Measurements from ENCODE around the gene SCFD2. TPM values are rescaled to one million over a fixed set of nuclear protein-coding genes. Genes with fewer than 3 reads are reported as not detected.

The SCFD2 gene
- polyA plus RNA-seq, 4 donors = 13.3 to 14.3 (median 13.4) TPM

- no peak for DNase-seq (ENCODE audit: low read depth in 4 of 4, low spot score in 3 of 4)
Observed at GRCh38 chr4:53022513-53023100, 343.3 kb downstream of the SCFD2 start.

GRCh38 chr4:53021754-53022512 lies 343.9 kb downstream of the SCFD2 start:
- DNase-seq (ENCODE audit: low read depth in 4 of 4, low spot score in 3 of 4) = no peak

DNA sequence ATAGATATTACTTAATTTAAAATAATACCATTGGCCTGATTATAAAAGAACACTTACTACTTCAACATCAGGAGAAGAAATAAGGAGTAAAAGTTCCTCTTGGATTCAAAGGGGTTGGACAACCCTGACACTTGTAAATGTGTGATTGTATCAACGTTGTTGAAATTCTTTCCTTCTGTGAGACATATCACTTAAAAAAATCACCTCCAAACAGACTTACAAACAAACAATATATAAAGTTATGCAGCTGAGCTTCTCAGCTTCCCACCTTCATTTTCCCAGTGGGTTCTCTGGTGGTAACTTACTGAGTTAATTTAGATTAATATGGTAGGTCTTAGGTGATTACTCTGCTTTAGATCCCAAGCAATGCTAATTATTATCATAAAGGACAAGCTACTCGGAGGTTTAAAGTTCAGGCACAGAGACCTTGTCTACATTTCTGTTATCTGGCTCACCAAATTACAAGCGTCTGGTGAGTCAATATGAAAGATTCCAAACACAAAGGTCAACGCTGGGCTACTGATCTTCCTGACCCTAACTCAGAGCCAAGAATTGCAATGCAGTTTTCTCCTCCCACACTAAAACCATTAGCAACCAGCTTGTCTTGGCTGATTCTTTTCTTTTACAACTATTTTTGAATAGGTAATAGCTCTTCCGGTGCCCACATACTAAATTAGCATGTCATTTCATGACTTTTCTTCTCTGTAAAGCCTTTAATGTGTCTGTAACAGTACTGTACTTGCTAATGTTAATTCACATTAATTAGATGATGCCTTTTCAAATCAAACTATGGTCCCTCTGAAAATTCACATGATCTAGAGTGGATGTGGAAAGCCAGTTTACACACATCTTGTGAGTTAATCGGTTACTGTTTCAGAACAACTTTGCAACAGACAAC lies 346.1 kb downstream of the SCFD2 start:
- no peak for DNase-seq (ENCODE audit: low read depth in 4 of 4, low spot score in 3 of 4)

DNA sequence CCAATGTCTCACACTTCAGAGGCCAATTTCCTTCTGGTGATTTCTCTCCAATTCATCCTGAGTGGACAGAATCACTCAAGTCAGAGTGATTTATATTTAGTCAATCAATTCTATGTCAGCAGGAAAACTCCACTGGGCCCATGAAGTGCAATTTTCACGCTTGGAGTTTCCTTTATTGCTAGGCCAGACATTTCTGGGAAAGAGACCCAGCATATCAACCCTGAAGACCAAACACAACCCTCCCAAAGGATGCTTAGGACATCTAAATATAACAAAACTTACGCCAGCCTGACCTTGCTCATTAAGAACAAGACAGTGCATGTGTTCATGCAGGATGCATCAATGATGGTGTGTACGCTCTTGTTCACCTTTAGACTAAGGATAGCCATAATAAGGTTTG lies 347.4 kb downstream of the SCFD2 start:
- no peak for DNase-seq (ENCODE audit: low read depth in 4 of 4, low spot score in 3 of 4)

DNA sequence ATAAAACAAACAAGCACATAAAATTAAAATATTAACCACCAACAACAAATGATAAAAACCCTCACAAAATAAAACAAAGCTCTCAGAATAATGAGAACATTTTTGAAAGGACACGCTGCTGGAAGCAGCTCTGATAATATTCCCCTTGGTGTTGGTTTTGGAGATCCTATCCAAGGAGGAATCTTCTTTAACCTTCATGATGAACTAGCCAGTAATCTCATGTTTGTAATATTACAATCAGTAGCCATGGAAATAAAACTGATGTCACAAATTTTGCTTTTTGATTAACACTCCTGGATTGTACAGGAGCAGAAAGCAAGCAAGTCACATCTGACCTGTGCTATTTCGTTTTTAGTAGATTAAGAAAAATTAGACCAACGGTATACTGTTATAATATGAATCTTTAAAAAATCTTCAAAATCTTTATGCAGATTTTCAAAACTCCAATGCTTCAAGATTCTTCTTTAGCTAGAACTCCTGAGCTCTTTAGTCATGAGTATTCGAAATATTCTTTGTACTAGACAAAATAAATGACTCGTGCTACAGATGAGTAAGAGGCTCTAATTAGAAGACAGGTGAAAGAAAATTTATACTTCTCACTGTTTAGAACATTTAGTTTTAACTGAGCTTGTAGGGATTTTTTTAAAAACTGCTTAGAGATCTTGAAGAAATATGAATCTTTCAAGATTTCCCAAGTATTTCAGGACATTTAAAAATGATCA lies 349.6 kb downstream of the SCFD2 start:
- no peak for DNase-seq (ENCODE audit: low read depth in 4 of 4, low spot score in 3 of 4)

DNA sequence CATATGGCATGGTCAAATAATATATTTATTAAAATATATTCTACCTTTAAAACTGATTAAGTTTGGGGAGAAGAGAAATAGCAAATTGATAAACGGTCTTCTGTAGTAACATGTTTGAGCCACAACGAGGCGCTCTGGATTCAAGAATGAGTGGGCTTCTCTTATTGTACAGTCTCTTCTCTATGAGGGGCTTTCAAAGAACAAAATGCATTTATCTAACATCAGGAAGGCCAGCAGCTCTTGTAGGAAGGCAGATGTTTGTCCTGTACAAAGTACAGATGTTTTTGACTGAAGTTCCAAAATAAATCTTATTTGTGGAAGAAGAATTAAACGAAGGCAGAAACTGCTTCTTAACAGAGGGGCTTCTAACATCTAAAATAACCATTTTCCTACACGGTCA lies 350.2 kb downstream of the SCFD2 start:
- peak in 1 of 4 donors; percentile 53 for DNase-seq (ENCODE audit: low read depth in 4 of 4, low spot score in 3 of 4)

GRCh38 chr4:53014881-53015280 lies 351.0 kb downstream of the SCFD2 start:
- DNase-seq (ENCODE audit: low read depth in 4 of 4, low spot score in 3 of 4) = no peak

DNA sequence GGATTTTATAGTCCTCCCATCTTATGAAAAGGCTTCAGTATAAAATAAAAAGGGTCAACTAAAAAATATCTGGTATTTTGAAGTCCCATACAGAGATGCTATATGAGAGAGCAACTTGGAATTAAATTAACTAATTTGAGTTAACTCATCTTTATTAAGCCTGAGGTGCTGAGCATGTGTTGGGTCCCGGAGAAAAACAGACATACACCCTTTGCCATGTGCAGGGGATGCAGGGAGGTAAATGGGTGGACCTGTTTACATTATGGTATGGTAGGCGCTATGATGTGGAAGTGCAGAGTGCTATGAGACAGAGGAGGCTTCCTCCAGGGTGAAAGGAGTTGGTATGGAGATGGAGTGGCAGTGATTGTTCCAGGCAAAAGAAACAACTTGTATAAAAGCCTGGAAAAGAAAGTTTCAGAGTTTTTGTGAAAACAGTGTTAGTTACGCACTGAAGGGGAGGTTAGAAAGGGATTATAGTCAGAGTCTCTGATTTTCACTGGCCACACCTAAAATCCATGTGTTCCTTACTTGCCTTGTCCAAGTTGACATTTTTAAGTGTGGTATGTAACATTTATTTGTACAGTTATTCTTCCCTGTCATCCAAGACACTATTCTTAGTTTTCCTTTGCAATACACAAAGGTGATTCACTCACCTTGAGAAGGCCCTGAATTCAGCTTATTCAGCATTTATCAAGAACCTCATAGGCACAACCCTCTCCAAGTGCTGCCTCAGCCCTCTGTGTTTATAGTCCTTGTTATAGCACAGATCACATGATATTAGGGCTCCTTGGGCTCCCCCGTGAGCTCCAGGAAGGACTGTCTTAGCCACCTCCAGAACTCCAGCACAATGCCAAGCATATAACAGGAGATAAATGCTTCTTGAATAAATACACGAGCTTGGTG lies 351.7 kb downstream of the SCFD2 start:
- no peak for DNase-seq (ENCODE audit: low read depth in 4 of 4, low spot score in 3 of 4)

DNA sequence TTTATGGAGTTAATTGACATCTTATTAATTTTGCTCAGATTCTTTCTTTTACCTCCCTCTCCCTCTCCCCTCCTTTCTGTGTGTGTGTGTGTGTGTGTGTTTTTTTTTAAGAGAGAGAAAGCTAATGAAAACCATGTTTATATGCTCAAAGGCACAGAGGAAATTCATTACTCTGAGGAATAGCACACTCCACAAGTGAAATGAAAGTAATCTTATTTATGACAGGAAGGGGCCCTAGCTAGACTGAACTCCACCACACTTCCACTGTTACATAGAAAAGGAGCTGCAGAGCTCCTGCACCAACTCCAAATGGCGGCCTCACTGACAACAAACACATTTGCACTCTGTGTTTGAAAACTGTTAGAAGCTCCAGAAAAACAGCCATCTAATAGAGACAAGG lies 353.1 kb downstream of the SCFD2 start:
- DNase-seq (ENCODE audit: low read depth in 4 of 4, low spot score in 3 of 4) = no peak

DNA sequence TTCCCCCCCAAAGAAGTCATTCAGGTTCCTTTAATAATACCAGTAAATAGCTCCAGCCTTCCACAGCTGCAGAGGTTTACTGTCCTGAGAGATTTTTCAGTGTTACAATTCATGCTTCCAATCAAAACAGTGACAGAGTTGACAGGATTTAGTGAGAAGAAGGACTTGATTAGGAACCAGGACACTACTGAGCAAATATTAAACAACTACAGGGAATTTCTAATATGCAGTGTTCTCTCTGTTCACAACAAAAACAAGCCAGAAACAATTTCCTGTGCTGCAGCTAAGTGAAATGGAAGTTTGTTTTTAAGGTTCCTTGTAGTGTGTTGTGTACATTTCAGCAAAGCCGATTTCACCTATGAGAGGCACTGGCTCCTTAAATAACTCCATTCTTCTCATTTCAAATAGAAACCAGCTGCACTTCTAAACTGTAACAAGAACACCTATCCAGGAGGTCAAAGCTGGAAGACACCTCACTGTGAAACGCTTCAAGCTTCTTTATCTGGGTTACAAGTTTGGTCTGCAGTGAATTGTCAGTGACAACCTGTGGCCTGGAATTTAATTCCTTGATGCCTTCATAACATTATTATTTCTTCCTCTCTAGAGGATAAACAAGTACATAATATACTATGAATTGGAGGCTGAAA lies 354.5 kb downstream of the SCFD2 start:
- DNase-seq (ENCODE audit: low read depth in 4 of 4, low spot score in 3 of 4) = no peak

DNA sequence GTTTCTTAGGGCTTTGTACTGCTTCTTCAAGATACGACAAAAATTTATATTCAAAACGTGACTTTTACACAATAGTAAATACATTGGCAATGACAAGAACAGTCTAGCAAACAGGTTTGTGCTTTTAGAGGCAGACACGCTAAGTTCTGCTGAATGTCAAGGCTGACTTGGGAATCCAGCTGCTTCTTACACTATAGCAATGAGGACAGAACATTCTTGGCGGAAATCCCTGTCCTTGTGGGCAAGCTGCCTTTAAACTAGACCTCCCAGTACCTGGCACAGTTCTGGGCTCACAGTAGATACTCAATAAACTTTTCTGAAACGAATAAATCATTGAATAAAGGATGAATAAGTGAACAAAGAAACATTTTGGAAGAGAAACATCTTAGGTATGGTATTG lies 355.5 kb downstream of the SCFD2 start:
- no peak for DNase-seq (ENCODE audit: low read depth in 4 of 4, low spot score in 3 of 4)

GRCh38 chr4:53009824-53010223 lies 356.0 kb downstream of the SCFD2 start:
- DNase-seq (ENCODE audit: low read depth in 4 of 4, low spot score in 3 of 4) = no peak

DNA sequence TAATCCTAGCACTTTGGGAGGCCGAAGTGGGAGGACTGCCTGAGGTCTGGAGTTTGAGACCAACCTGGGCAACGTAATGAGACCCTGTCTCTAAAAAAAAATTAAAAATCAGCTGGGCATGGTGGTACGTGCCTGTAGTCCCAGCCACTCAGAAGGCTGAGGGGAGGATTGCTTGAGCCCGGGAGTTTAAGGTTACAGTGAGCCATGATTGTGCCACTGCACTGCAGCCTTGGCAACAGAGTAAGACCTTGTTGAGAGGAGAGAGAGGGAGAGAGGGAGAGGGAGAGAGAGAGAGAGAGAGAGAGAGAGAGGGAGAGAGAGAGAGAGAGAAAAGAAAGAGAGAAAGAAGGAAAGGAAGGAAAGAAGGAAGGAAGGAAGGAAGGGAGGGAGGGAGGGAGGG lies 358.8 kb downstream of the SCFD2 start:
- no peak for DNase-seq (ENCODE audit: low read depth in 4 of 4, low spot score in 3 of 4)

- DNase-seq (ENCODE audit: low read depth in 4 of 4, low spot score in 3 of 4) = no peak
Observed at GRCh38 chr4:53005808-53006207, 360.1 kb downstream of the SCFD2 start.

- DNase-seq (ENCODE audit: low read depth in 4 of 4, low spot score in 3 of 4) = no peak
Observed at GRCh38 chr4:53005149-53005546, 360.7 kb downstream of the SCFD2 start.

- DNase-seq (ENCODE audit: low read depth in 4 of 4, low spot score in 3 of 4) = no peak
Observed at GRCh38 chr4:53004497-53005148, 361.2 kb downstream of the SCFD2 start.

DNA sequence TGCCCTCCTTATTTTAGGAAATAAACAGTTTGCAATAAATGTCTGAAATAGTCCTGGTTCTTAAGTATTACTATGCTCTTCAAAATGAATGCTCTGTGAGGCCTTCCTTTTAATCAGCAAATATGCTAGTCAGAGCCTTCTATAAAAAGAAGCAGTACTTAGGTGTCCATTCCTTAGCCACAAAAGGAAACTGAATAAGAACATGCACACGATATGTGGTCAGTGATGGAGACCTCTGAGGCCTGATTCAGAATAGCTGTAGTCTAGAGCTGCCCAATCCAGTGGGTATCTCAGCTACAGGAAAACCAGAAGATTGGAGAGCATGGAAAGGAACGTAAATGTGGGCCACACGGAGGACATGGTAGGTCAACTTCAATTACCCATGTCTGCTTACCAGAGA lies 361.9 kb downstream of the SCFD2 start:
- DNase-seq (ENCODE audit: low read depth in 4 of 4, low spot score in 3 of 4) = no peak

- DNase-seq (ENCODE audit: low read depth in 4 of 4, low spot score in 3 of 4) = no peak
Observed at GRCh38 chr4:53000560-53000959, 365.3 kb downstream of the SCFD2 start.

DNA sequence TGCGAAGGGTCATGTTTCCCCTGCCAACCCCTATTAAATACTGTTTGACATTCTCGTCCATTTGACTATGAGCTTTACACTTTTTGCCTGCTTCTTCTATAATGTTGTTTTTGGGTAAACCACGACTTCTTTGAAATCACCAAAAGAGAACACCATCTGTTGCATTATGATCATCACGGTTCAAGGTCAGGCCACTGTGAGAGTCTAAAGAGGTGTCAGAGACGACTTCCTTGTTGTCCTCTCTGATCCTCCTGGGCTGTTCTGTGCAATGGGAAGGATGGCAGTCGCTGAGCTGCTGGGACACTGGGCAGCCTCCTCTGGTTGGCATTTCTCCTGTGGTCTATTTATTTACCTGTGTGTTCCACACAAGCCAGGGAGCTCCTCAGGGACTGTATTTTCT lies 366.2 kb downstream of the SCFD2 start:
- no peak for DNase-seq (ENCODE audit: low read depth in 4 of 4, low spot score in 3 of 4)

All from right renal pelvis (tissue), 4 donors.